Measurements from ENCODE around the gene MYO9A. TPM values are rescaled to one million over a fixed set of nuclear protein-coding genes. Genes with fewer than 3 reads are reported as not detected.
"Not testable (repeated sequence)": the region's sequence is repeated elsewhere in the genome, so short reads cannot be mapped to it uniquely, and the experiment has no call there.

MYO9A gene
- total RNA-seq, 8 experiments from 2014 or later = 22.3 to 42.1 (median 31.6) TPM

GRCh38 chr15:72042054-72042453, 75.9 kb downstream of the MYO9A start:
- no peak overlapping the region for H3K27ac ChIP-seq
- in situ Hi-C loops (cut with MboI; ENCODE audit: low pct_unique_long_range_greater_than_20kb in 2 of 9, low sequenced_read_pairs in 9 of 9, unreplicated experiment in 9 of 9) = no loop called here
- no peak overlapping the region for H3K4me3 ChIP-seq
- no peaks in the 10 kb centered on the region for H3K4me1 ChIP-seq (replicated peaks in 1 of 2)
- ATAC-seq (replicated peaks in 6 of 8) = no peak
- WGBS, 10 experiments = 0 to 100% (median 63%) methylated on average over 1 of the region's 1 CpG; no CpG with 5 or more reads in 2 of the 10 experiments

- H3K4me3 ChIP-seq = no peak overlapping the region
- peaks cover 0 to 2% of the 10 kb centered on the region in 2 donors for H3K4me1 ChIP-seq (replicated peaks in 1 of 2)
- H3K27ac ChIP-seq = no peak overlapping the region
- WGBS, 10 experiments = 80 to 100% (median 93%) methylated on average over 1 to 4 of the region's 4 CpGs
- in situ Hi-C loops (cut with MboI; ENCODE audit: low pct_unique_long_range_greater_than_20kb in 2 of 9, low sequenced_read_pairs in 9 of 9, unreplicated experiment in 9 of 9) = no loop called here
- no peak for ATAC-seq (replicated peaks in 6 of 8)
Measured at GRCh38 chr15:72037321-72037720, 80.6 kb downstream of the MYO9A start.

DNA sequence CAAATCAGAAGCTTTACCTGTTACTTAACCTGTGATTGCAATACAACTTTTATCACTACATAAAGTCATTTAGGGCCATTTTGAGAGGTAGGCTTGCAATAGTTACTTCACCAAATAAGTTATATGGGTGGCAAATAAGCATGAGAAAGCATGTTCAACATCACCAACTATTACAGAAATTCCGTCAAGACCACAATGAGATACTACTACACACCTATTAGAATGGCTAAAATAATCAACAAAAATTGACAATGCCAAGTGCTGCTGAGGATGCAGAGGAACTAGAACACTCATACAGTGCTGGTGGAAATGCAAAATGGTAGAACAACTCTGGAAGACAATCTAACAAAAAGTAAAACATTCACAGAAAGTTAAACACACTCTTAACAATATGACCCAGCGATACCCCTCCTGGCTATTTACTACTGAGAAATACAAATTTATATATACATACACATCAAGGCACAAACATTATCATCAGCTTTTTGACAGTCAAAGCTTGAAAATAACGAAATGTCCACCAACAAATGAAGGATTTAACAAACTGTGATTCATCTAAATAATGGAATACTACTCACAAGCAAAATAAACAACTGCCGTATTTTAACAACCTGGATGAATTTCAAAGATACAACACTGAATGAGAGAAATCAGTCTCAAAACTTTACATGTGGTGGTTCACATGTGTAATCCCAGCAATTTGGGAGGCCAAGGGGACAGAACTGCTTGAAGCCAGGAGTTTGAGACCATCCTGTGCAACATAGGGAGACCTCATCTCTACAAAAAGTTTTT, 82.9 kb downstream of the MYO9A start:
- Histone ChIP-seq H3K27ac (no peak overlapping the region), H3K4me1 (replicated peaks in 1 of 2) (peaks cover 0 to 2% of the 10 kb centered on the region in 2 donors), H3K4me3 (no peak overlapping the region)
- WGBS, 10 experiments = 71 to 100% (median 90%) methylated on average over 1 to 4 of the region's 4 CpGs
- in situ Hi-C loops (cut with MboI; ENCODE audit: low pct_unique_long_range_greater_than_20kb in 2 of 9, low sequenced_read_pairs in 9 of 9, unreplicated experiment in 9 of 9) = no loop called here
- no peak for ATAC-seq (replicated peaks in 6 of 8)

GRCh38 chr15:72034351-72034750, 83.6 kb downstream of the MYO9A start:
- Histone ChIP-seq H3K4me1 (replicated peaks in 1 of 2) (peaks cover 0 to 2% of the 10 kb centered on the region in 2 donors), H3K4me3 (no peak overlapping the region), H3K27ac (no peak overlapping the region)
- in situ Hi-C loops (cut with MboI; ENCODE audit: low pct_unique_long_range_greater_than_20kb in 2 of 9, low sequenced_read_pairs in 9 of 9, unreplicated experiment in 9 of 9) = no loop called here
- ATAC-seq (replicated peaks in 6 of 8) = no peak
- 80 to 100% (median 100%) methylated on average over 1 of the region's 1 CpG; no CpG with 5 or more reads in 1 of the 10 experiments for WGBS, 10 experiments

DNA sequence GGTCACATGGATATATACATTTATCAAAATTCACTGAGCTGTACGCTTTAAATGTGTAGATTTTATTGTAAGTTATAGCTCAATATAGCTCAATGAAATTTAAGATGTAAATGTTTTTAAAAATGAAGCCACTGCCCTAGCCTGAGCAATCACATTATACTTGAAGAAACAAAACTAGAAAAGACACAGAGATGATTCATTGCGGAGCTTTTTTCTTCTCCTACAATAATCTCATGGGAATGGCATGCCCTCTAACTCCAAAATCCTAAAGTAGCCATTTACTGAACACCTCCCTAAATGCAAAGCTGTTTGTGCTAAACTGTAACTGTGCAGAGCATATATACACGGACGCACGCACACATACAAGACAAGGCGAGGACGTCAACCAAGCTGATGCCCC, 84.2 kb downstream of the MYO9A start:
- no peak overlapping the region for H3K27ac ChIP-seq
- in situ Hi-C loops (cut with MboI; ENCODE audit: low pct_unique_long_range_greater_than_20kb in 2 of 9, low sequenced_read_pairs in 9 of 9, unreplicated experiment in 9 of 9) = no loop called here
- H3K4me3 ChIP-seq = no peak overlapping the region
- H3K4me1 ChIP-seq (replicated peaks in 1 of 2) = peaks cover 0 to 2% of the 10 kb centered on the region in 2 donors
- WGBS, 10 experiments = 82 to 100% (median 91%) methylated on average over 1 to 7 of the region's 7 CpGs; no CpG with 5 or more reads in 2 of the 10 experiments
- no peak for ATAC-seq (replicated peaks in 6 of 8)

- H3K27ac ChIP-seq = no peak overlapping the region
- H3K4me3 ChIP-seq = no peak overlapping the region
- no peak for ATAC-seq (replicated peaks in 6 of 8)
- 72 to 100% (median 91%) methylated on average over 1 to 3 of the region's 3 CpGs for WGBS, 10 experiments
- in situ Hi-C loops (cut with MboI; ENCODE audit: low pct_unique_long_range_greater_than_20kb in 2 of 9, low sequenced_read_pairs in 9 of 9, unreplicated experiment in 9 of 9) = no loop called here
- peaks cover 0 to 2% of the 10 kb centered on the region in 2 donors for H3K4me1 ChIP-seq (replicated peaks in 1 of 2)
Measured at GRCh38 chr15:72033285-72033684, 84.7 kb downstream of the MYO9A start.

GRCh38 chr15:72021604-72022003, 96.3 kb downstream of the MYO9A start:
- WGBS, 10 experiments = 55 to 100% (median 89%) methylated on average over 1 to 2 of the region's 2 CpGs; no CpG with 5 or more reads in 4 of the 10 experiments
- Histone ChIP-seq H3K4me1 (replicated peaks in 1 of 2) (no peaks in the 10 kb centered on the region), H3K4me3 (no peak overlapping the region), H3K27ac (no peak overlapping the region)
- peak in 2 of 8 experiments; percentile 66 to 67 for ATAC-seq (replicated peaks in 6 of 8)
- in situ Hi-C loops (cut with MboI; ENCODE audit: low pct_unique_long_range_greater_than_20kb in 2 of 9, low sequenced_read_pairs in 9 of 9, unreplicated experiment in 9 of 9) = no loop called here

DNA sequence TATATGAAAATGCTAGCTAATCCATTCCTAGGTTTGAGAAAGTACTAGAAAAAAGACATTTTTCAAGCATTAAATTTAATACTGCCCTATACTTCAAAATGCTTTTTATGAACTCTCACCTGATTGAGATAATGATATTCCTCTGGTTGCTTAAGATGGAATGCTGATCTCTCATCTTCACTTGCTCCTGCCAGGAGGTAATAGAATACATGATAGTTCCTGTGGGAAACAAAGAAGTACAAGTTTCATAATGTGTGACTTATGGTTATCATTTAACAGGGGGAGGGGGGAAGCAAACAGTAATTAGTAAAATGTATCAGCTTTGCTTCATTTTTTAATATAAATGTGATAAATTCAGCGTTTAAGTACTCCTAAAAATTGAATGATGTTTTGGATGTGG, 97.2 kb downstream of the MYO9A start:
- in situ Hi-C loops (cut with MboI; ENCODE audit: low pct_unique_long_range_greater_than_20kb in 2 of 9, low sequenced_read_pairs in 9 of 9, unreplicated experiment in 9 of 9) = no loop called here
- Histone ChIP-seq H3K4me3 (no peak overlapping the region), H3K4me1 (replicated peaks in 1 of 2) (no peaks in the 10 kb centered on the region), H3K27ac (no peak overlapping the region)
- WGBS, 10 experiments = 53 to 100% (median 100%) methylated on average over 1 of the region's 1 CpG; no CpG with 5 or more reads in 4 of the 10 experiments
- no peak for ATAC-seq (replicated peaks in 6 of 8)

DNA sequence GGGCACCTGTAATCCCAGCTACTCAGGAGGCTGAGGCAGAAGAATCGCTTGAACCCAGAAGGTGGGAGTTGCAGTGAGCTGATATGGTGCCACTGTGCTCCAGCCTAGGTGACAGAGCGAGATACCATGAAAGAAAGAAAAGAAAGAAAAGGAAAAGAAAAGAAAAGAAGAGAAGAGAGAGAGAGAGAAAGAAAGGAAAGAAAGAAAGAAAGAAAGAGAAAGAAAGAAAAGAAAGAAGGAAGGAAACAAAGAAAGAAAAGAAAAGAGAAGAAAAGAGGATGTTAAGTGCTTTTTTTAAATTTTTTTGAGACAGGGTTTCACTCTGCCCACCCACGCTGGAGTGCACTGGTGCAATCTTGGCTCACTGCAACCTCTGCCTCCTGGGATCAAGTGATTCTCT, 103.4 kb downstream of the MYO9A start:
- H3K4me3 ChIP-seq; H3K27ac ChIP-seq; ATAC-seq (replicated peaks in 6 of 8); H3K4me1 ChIP-seq (replicated peaks in 1 of 2); in situ Hi-C loops (cut with MboI; ENCODE audit: low pct_unique_long_range_greater_than_20kb in 2 of 9, low sequenced_read_pairs in 9 of 9, unreplicated experiment in 9 of 9): not testable (repeated sequence)
- 92 to 100% (median 98%) methylated on average over 1 to 3 of the region's 3 CpGs for WGBS, 10 experiments

DNA sequence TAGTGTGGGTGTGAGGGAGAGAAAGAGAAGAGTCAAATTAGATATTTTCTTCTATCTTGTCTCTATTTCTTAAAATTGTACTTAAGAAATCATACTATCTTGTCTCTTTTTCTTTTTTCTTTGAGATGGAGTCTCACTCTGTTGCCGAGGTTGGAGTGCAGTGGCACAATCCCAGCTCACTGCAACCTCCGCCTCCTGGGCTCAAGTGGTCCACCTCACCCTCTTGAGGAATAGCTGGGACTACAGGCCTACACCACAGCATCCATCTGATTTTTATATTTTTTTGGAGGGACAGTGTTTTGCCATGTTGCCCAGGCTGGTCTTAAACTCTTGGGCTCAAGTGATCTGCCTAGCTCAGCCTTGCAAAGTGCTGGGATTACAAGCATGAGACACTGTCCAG, 104.2 kb downstream of the MYO9A start:
- Histone ChIP-seq H3K4me1 (replicated peaks in 1 of 2) (peaks cover 0 to 6% of the 10 kb centered on the region in 2 donors), H3K27ac (no peak overlapping the region), H3K4me3 (no peak overlapping the region)
- in situ Hi-C loops (cut with MboI; ENCODE audit: low pct_unique_long_range_greater_than_20kb in 2 of 9, low sequenced_read_pairs in 9 of 9, unreplicated experiment in 9 of 9) = no loop called here
- 90 to 100% (median 100%) methylated on average over 1 to 2 of the region's 2 CpGs; no CpG with 5 or more reads in 5 of the 10 experiments for WGBS, 10 experiments
- no peak for ATAC-seq (replicated peaks in 6 of 8)

DNA sequence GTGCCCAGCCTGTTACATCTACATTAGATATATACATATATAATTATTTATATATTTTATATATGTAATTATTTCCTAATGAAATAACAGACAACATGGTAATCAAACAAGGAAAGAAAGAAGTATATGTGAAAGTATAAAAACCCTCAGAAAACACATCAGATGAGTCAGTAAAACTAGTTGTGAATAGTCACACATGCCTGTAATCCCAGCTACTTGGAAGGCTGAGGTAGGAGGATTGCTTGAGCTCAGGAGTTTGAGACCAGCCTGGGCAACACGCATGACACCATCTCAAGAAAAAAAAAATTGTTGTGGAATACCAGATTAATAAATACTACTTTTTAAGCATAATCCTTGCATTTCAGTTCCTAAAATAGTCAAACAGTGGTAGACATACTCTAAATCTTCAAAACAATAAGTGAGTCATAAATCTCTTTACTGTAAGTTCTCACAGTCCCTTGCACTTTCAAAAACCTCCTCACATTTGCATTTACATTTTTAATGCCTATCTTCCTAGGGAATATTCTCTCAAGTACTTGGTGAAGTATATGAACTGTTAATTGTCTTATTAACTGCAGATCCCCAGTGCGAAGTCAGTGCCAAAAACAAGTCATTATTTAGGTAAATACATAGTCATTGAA, 106.5 kb downstream of the MYO9A start:
- Histone ChIP-seq H3K4me1 (replicated peaks in 1 of 2) (peaks cover 0 to 6% of the 10 kb centered on the region in 2 donors), H3K4me3 (no peak overlapping the region), H3K27ac (no peak overlapping the region)
- WGBS, 10 experiments = 39 to 100% (median 94%) methylated on average over 1 to 2 of the region's 2 CpGs
- ATAC-seq (replicated peaks in 6 of 8) = peak in 3 of 8 experiments; percentile 57 to 86 (median 61)
- in situ Hi-C loops (cut with MboI; ENCODE audit: low pct_unique_long_range_greater_than_20kb in 2 of 9, low sequenced_read_pairs in 9 of 9, unreplicated experiment in 9 of 9) = no loop called here

GRCh38 chr15:72009222-72009621, 108.7 kb downstream of the MYO9A start:
- in situ Hi-C loops (cut with MboI; ENCODE audit: low pct_unique_long_range_greater_than_20kb in 2 of 9, low sequenced_read_pairs in 9 of 9, unreplicated experiment in 9 of 9) = no loop called here
- Histone ChIP-seq H3K27ac (no peak overlapping the region), H3K4me3 (no peak overlapping the region), H3K4me1 (replicated peaks in 1 of 2) (peaks cover 0 to 6% of the 10 kb centered on the region in 2 donors)
- ATAC-seq (replicated peaks in 6 of 8) = peak in 3 of 8 experiments; percentile 23 to 40 (median 39)
- 10 to 100% (median 70%) methylated on average over 1 to 2 of the region's 2 CpGs; no CpG with 5 or more reads in 2 of the 10 experiments for WGBS, 10 experiments

DNA sequence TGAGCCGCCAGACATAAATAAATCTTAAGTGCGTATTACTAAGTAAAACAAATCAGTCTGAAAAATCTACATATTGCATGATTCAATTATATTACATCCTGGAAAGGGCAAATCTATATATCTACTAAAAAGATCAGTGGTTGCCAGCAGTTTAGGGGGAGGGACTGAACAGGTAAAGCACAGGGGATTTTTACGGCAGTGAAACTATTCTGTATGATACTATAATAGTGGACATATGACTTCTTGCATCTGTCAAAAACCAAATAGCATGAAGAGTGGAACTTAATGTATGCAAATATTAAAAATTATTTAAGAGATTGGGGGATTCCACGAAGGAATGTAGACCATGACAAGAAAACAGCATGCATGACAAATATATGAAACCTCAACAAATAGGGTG, 111.6 kb downstream of the MYO9A start:
- Histone ChIP-seq H3K4me3 (no peak overlapping the region), H3K27ac (no peak overlapping the region), H3K4me1 (replicated peaks in 1 of 2) (peaks cover 0 to 6% of the 10 kb centered on the region in 2 donors)
- ATAC-seq (replicated peaks in 6 of 8) = no peak
- WGBS, 10 experiments = 76 to 100% (median 91%) methylated on average over 2 to 4 of the region's 4 CpGs
- in situ Hi-C loops (cut with MboI; ENCODE audit: low pct_unique_long_range_greater_than_20kb in 2 of 9, low sequenced_read_pairs in 9 of 9, unreplicated experiment in 9 of 9) = no loop called here
